ENCODE results near the gene L1CAM.

- TF ChIP-seq KDM1A (IDR thresholded peaks at IDR 0.05; ENCODE audit: borderline replicate concordance, low read length): no peak
- TF ChIP-seq SP1 (IDR thresholded peaks at IDR 0.05; ENCODE audit: low read depth, low read length): no peak
- TF ChIP-seq NRF1 (IDR thresholded peaks at IDR 0.05; ENCODE audit: low read depth, low read length): no peak
- no peak for TF ChIP-seq CTCF (IDR thresholded peaks at IDR 0.05; ENCODE audit: control extremely low read depth in 1 of 3, insufficient read depth in 1 of 3, low read depth in 1 of 3, low read length in 3 of 3)
- TF ChIP-seq GABPA (IDR thresholded peaks at IDR 0.05; ENCODE audit: borderline replicate concordance, insufficient read depth, low read length): no peak
- no peak for TF ChIP-seq BCL11A (IDR thresholded peaks at IDR 0.05; ENCODE audit: low read depth in 2 of 2, low read length in 2 of 2)
- TF ChIP-seq HDAC6 (IDR thresholded peaks at IDR 0.05; ENCODE audit: low read depth, low read length): no peak
- TF ChIP-seq USF2 (IDR thresholded peaks at IDR 0.05; ENCODE audit: low read length): no peak
Observed at GRCh38 chrX:153919281-153919680, 33.3 kb upstream of the L1CAM start.
